HG02973 (cell line): ENCODE measurements around the gene C2orf78.
"Not testable (repeated sequence)": the region's sequence is repeated elsewhere in the genome, so short reads cannot be mapped to it uniquely, and the experiment has no call there.

Experiments
- ATAC-seq: cut with Tn5 transposase; IDR thresholded peaks from one replicate; pipeline ENCODE4 v1.9.1; 2021; ENCODE audit warnings: moderate library complexity; ENCODE audit not compliant: unreplicated experiment

C2orf78 gene

DNA sequence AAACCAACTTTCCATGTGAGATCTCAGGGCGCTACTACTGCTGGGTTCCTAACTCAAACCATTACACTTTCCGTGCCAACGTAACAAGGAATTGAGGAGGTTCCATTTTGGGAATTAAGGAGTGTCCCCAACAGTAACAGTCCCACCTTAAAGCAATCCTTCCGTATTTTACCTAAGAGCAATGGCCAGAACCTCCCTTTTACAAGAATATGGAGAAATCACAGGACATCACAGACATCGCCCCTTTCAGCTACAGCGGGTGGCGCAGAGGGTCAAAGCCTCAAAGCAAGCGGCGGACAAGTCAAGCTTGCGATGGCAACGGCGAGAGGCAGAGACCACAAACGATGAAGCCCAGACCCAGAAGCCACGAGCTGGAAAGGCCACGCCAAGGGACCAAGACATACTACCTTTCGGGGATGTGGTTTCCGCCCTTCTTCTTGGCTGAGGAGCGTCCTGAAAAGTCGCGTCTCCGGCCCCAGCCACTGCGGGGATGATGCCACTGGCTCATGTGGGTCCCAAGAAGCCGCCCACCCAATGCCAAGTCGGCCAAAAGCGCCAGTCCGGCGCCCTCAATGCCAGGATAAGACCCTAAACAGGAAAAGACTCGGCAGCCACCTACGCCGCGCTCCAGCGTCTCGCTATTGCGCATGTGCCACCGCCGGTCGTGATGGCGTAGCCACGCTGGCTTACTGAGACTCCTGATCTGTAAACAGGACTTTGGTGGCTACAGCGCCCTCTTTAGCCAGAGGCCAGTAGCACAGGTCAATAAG lies 4.3 kb upstream of the C2orf78 start, which contains the start of gene DUSP11:
Gene DUSP11 (minus strand): TSS at position 637 of the 770 bp plus-strand sequence. CDS start 129 bp downstream, at position 508.
- ATAC-seq: peak; percentile 99

DNA sequence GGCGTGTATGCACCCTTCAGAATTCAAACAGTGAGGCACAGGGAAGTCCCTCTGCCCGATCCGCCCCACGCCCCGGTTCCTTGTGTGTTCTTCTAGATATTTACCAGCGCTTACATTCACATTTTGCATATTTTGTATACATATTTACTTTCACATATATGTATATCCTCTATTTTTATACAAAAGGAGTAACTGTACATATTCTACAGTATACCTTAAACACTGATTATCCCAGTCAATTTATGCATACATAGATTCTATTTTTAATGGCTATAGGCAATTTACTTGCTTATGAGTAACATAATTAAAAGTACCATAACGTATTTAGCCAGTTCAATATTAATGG lies 3.8 kb upstream of the C2orf78 start:
- ATAC-seq: no peak

DNA sequence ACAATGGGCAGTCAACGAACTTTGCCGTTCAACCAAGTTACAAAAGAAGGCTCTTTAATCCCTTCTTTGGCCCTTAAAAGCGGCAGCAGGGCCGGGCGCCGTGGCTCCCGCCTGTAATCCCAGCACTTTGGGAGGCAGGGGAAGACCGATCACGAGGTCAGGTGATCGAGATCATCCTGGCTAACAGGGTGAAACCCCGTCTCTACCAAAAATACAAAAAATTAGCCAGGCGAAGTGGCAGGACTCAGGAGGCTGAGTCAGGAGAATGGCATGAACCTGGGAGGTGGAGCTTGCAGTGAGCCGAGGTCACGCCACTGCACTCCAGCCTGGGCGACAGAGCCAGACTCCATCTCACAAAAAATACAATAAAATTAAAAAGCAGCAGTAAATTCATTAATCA lies 581 bp upstream of the C2orf78 start:
- ATAC-seq: not testable (repeated sequence)

DNA sequence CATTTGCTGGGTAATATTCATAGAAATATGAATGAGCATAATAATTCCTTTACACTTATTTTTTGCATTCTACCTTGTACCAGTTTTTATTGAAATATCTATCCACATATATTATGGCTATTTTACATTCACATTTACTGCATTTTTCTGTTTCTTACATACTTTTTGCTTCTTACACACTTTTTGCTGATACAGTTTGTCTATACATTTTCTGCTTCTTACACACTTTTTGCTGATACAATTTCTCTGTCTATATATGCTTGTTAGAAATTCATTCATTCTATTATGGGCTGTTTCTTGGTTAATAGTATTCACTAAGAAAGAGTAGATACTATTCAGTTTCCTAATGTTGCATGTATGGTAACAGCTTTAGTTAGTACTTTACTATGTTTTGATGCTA lies 27.9 kb downstream of the C2orf78 start:
- no peak for ATAC-seq

DNA sequence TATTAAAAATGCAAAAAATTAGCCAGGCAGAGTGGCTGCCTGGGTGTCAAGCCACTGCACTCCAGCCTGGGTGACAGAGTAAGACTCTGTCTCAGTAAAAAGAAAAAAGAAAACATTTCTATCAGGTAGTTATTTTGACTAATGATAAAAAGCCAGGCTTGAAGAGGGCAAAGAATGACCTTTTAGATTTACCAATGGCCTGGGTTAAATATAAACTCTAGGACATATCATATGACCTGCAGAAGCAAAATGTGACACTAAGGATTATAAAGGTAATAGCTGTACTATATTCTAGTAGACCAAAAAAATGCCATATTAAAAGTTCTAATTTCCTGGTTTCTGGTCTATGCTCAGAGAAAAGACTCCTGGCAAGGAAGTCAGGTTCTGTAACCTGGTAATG lies 28.7 kb downstream of the C2orf78 start:
- ATAC-seq: no peak

DNA sequence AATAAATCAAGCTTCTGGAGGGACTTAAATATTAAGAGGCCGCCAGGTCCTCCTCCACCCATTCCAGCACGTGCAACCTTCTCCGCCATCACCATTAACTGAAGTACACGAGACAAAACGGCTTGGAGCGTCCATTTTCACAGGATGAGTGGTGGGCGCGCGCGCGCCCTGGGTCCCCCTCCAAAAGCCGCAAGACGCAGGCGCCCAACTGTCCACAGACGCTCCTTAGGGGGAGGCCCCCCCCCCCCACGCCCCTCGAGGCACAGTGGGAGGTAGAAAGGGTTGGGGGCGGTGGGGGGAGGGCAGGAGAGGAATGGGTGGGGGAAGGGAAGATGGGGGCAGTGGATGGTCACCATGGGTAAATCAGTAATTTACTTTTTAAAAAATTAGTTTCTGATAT lies 34.3 kb downstream of the C2orf78 start:
- no peak for ATAC-seq

DNA sequence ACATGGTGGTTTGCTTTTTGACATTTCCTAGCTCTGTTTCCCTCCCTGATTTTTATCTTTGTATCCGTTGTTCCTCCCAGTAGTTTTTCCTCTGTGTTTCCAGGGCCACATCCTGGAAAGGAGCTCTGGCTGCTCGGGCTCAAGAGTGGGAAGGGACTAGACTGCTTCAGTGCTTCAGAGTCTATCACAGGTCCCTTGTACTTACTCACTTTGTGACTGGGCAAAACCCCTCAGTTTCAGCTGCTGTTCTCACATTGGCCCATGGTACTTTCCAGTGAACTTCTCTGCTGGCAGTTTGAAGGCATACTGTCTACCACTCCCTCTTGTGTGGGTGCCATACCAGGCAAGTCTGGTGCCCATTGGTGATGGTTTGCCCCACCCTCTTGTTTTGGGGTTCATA lies 37.2 kb downstream of the C2orf78 start:
- ATAC-seq: peak; percentile 51

DNA sequence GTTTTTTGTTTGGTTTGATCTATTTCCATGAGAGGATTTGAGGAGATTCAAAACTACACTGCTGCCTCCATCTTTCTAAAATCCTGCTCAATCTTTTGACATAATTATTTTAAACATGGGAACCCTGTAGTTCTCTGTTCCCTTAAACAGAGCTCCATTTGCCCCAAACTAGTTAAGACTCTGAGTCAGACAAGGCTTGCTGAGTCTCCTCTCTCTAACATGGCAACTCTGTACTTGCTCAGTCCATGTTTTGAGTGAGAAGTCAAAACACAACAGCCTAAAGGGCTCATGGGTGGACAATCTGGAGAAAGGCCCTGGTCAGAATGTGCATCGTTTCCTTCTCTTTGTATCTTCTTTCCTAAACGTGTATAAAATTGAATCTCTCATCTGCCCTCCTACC lies 37.7 kb downstream of the C2orf78 start:
- ATAC-seq: no peak

DNA sequence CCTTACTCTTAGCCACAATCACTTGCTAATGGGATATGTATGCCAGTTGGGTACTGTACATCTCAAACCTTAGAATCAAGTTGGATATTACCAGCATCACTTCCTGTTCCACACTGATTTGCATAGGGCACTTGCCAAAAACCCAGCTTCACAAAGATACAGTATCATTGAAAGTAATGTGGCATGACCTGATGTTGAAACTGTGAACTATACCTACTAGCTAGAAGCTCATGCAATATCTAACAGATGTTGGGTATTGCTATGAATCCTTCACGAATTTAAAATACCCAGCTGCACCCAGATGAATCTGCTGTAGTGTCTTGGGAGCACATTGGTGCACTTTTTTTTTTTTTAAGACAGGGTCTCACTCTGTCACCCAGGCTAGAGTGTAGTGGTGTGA lies 38.3 kb downstream of the C2orf78 start:
- peak; percentile 59 for ATAC-seq

DNA sequence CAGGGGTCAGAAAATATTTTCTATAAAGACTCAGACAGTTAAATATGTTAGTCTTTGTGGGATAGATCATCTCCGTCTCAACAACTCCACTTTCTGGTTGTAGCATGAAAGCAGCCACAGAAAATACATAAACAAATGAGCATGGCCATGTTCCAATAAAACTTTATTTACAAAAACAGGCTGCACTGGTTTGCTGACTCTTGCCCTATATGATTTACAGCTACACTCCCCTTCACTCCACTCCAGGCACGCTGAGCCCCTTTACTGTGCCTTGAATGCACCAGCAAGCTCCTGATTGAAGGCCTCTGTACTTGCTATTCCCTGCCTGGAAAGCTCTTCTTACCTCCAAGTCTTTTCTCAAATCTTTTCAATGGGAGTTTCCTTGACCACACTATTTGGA lies 39.0 kb downstream of the C2orf78 start:
- no peak for ATAC-seq

DNA sequence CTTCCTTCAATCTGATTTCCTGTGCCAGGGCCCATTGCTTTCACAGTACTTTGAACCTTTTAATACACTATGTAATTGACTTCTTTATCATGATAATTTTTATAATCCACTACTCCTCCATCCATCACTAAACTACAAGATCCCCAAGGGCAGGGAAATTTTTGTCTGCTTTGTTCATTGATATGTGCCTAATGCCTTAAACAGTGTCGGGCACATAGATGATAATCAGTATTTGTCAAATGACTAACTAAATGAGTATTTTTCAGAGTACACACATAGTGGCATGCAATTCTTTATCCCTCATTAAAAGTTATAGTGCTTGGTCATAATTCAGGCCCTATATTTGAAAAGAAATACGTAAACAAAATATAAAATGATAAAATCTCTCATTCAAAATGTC lies 39.4 kb downstream of the C2orf78 start:
- no peak for ATAC-seq

DNA sequence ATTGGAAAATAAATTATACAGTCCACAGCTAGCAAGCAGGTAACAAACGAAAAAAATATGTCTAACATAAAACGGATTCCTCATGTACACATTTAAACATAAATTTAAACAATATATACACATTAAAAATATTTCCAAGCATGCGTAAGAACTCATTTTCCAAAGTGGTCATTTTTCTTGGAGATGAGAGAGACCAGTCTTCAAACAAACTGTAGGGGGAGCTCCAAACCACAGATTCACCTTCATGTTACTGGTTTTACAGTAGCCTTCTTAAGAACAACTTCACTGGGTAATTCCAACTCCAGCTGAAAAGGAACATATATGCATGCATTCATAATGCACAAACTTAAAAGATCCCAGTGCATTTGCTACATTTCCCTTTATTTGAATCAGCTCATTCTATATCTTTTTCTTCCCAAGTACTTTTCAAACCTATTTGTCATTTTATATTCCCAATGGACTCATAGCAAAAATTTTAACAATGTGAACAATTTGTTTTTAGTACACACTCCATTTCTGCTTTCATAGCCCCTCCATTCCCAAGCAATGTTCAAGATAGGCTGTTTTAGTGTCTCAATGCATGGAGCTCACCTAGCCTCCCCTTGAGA lies 40.0 kb downstream of the C2orf78 start:
- no peak for ATAC-seq

DNA sequence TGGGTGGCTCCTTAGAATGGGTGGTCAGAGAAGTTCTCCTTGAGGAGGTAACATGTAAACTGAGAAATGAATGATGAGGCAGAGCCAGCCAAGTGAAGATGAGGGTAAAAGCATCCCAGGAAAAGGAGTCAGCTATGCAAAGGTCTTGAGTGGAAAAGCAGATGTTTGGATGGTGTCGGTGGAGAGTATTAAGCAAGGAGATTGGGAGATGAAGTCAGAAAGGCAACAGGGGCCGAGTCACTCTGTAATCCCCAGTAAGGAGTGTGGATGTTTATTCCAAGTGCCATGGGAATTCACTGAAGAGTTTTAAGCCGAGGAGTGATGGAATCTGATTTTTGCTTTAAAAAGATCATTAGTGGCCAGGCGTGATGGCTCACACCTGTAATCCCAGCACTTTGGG lies 41.4 kb downstream of the C2orf78 start:
- ATAC-seq: no peak

DNA sequence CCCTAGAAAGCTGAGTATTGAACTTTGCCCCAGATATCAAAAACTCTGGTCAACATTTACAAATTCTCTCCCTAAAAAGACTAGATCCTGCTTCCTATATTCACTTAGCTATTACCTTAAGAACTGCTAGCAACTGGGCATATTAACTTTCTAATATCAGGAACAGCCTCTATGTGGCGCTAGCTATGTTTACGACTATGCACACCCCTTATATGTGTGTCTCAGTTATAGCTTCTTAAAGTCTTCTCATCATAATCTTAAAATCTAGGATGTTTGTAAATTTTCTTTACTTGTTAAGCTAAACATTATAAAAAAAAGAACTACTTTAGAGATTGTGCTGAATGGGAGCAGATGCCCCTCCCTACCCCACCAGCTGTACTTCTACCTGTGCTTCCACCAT lies 43.0 kb downstream of the C2orf78 start:
- no peak for ATAC-seq

DNA sequence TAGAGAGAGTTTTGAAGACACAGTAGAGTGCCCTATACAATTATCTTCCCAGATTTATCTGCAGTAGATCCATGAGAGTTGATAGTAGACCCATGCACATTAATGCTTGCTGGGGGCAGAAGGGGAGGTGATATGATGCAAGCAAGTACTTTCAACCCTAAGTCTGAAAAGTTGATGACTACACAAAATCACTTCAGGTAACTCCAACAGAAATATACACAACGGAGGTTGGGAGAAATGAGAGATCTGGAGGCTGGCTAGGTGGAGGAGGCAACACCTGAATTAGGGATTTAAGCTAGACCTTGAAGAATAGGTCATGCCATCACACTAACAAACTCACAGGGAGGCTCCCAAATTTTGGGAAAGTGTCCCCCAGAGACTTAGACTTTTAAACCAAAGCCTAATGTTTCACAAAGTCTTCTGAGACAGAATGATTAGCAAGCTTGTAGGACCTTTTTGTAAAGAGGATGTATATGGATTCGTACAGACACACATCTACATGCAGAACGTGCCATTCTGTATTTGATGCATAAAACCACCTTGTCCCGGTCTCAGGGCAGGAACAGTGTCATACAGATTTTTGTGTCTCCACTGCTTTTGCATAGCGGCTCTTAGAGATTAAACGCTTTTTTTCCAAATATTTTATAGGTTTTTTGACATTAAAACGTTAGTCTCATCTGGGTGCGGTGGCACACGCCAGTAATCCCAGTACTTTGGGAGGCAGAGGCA lies 43.8 kb downstream of the C2orf78 start:
- ATAC-seq: no peak

DNA sequence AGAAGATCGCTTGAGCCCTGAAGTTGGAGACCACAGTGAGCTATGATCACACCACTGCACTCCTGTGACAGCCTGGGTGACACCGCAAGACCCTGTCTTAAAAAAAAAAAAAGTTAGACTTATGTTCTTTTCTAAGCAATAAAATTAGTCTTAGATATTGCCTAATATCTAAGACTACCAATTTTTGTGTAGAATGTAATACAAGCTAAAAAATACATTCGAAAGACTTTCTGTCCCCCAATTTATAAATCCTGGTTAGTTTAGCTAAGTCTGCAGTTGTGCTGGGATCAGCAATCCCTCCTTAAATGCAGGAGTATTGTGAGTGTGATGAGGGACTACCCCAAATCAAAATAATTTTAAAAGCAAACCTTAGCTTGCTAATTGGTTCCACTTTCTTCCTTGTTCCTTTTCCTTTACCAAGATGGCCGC lies 44.4 kb downstream of the C2orf78 start:
- no peak for ATAC-seq

DNA sequence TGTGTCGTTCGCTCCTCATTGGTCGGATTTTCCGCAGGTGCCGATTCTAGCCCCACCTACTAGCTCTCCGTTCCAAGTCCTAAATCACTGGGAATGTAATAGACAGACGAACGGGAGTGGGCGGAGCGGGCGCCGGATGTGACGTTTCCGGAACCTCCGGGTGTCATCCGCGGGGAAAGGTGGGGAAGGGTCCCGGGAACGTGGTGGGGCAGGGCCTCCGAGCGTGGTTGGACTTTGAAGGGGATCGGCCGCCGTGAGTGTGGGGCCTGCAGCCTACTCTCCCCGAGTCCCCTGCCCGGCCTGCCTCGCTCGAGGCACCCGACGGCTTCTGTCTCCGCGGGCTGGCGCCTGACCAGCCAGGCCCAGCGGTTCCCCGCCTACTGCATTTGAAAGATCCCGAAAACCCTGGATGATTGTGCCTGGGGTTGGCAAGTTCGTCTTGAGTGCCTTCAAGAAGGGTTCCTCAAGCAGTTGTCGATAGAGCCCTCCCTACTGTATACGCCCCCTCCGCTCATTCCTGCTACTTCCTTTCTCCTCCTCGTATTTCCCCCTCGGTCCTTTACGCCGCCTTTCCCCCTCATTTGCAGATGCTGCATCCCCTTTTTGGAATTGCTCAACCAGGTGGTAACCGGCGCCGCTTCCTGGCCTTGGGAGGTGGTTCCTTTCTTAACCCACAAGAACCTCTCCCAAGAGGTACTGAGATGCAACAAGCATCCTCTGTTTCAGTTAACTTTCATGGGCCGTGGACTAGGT lies 45.0 kb downstream of the C2orf78 start, which contains the start of gene STAMBP:
Gene STAMBP (plus strand): TSS at position 144 of the 753 bp plus-strand sequence. CDS start 1,896 bp downstream, outside the sequence.
- peak; percentile 70 for ATAC-seq

DNA sequence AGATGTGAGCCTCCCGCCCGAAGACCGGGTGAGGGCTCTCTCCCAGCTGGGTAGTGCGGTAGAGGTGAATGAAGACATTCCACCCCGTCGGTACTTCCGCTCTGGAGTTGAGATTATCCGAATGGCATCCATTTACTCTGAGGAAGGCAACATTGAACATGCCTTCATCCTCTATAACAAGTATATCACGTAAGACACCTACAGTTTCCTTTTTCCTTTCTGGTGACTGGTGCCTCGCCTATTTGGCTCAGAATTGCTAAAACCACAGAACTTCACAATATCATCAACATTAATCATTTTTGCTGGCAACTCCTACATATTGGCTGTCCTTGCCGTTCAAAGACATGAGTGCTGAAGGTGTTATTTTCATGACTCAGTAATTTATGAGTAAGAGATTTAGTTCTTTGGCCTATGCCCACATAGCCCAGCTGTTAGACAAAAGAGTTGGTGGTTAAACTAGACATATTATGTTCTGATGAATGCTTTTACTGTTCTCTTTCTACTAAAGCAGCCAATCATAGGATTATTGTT lies 47.0 kb downstream of the C2orf78 start:
- ATAC-seq: no peak

DNA sequence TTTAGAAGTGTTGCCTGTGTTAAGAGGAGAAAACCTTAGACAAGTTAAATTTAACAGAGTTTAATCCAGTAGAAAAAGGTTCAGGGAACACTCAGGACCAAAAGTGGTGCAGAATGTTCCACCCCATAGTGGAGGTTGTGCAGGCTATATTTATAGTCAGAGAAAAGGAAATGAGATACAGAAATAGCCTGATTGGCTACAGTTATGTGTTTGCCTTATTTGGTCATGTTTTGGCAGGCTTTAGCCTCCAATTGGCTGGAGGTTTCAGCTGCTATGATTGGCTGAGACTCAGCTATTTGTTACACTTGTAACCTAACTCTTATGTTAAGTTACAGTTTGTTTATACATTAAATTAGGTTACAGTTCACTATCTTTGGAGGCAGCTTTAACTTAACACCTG lies 48.9 kb downstream of the C2orf78 start:
- no peak for ATAC-seq

DNA sequence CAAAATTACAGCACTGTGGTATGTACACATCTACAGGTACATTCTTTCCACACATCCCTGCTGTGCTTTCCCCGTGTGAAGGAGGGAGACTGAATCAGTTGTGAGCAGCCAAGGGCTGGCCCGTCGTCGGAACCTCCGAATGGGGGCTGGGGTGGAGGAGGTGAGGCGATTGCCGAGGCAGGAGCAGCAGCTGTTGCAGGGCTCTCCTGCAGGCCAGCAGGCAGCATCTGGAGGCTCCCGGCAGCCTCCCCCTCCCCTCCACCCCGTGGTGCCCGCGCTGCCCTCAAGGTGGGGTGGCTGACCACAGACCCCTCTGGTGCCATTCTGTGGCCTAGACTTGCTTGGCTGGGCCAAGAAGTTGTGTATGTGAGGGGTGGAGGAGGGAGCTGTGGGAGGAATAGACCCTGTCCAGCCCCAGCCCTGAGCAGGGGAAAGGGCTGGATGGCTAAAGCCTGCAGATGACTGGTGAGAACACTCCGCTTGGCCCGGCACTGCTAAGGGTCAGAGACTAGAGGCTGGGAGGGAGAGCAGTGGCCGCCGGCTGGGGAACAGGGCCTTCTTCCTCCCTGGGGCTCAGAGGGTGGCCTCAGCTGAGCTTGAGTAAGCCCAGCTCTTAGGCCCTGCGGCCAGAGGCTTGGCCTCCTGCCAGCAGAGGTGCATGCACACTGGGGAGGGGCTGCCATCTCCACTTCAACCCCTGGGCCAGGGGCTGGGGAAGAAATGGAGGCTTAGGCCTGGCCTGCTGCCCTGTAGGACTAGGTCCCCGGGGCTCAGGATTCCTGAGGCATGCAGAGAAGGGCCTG lies 52.4 kb downstream of the C2orf78 start:
- no peak for ATAC-seq
